ENCODE data around the gene SCLY. TPM values are rescaled to one million over a fixed set of nuclear protein-coding genes. Genes with fewer than 3 reads are reported as not detected.

Gene SCLY
- total and polyA plus RNA-seq, 2 of the 13 experiments (the other 11 are each of a cell fraction or from before 2014, with no cell fraction given), result 27.9 to 38.6 TPM

DNA sequence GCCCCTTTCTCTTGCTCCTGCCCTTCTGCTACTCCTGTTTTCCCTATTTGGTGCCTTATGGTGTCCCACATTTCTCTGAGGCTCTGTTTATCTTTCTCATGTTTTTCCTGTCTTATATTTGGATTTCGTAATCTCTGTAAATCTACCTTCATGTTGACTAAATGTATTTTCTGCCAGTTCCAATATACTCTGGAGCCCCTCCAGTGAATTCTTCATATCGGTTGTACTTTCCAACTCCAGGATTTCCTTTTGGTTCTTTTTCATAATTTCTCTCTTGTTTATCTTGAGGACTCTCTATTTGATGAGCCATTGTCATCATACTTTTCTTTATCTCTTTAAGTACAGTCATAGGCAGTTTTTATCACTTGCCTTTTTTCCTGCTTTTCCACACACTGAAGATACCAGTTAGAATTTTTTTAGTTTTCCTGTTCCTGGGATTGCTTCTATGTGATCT lies 19.1 kb downstream of the SCLY start (continued):
- no peak for TF ChIP-seq U2AF2 (IDR thresholded peaks at IDR 0.05; ENCODE audit: low read depth, low read length)
- no peak for TF ChIP-seq ZNF44 (CRISPR knock-in tag; IDR thresholded peaks at IDR 0.05)
- TF ChIP-seq NFRKB (IDR thresholded peaks at IDR 0.05), result no peak
- no peak for TF ChIP-seq ZNF367 (CRISPR knock-in tag; IDR thresholded peaks at IDR 0.05; ENCODE audit: borderline replicate concordance)
- TF ChIP-seq, protein P1, sequence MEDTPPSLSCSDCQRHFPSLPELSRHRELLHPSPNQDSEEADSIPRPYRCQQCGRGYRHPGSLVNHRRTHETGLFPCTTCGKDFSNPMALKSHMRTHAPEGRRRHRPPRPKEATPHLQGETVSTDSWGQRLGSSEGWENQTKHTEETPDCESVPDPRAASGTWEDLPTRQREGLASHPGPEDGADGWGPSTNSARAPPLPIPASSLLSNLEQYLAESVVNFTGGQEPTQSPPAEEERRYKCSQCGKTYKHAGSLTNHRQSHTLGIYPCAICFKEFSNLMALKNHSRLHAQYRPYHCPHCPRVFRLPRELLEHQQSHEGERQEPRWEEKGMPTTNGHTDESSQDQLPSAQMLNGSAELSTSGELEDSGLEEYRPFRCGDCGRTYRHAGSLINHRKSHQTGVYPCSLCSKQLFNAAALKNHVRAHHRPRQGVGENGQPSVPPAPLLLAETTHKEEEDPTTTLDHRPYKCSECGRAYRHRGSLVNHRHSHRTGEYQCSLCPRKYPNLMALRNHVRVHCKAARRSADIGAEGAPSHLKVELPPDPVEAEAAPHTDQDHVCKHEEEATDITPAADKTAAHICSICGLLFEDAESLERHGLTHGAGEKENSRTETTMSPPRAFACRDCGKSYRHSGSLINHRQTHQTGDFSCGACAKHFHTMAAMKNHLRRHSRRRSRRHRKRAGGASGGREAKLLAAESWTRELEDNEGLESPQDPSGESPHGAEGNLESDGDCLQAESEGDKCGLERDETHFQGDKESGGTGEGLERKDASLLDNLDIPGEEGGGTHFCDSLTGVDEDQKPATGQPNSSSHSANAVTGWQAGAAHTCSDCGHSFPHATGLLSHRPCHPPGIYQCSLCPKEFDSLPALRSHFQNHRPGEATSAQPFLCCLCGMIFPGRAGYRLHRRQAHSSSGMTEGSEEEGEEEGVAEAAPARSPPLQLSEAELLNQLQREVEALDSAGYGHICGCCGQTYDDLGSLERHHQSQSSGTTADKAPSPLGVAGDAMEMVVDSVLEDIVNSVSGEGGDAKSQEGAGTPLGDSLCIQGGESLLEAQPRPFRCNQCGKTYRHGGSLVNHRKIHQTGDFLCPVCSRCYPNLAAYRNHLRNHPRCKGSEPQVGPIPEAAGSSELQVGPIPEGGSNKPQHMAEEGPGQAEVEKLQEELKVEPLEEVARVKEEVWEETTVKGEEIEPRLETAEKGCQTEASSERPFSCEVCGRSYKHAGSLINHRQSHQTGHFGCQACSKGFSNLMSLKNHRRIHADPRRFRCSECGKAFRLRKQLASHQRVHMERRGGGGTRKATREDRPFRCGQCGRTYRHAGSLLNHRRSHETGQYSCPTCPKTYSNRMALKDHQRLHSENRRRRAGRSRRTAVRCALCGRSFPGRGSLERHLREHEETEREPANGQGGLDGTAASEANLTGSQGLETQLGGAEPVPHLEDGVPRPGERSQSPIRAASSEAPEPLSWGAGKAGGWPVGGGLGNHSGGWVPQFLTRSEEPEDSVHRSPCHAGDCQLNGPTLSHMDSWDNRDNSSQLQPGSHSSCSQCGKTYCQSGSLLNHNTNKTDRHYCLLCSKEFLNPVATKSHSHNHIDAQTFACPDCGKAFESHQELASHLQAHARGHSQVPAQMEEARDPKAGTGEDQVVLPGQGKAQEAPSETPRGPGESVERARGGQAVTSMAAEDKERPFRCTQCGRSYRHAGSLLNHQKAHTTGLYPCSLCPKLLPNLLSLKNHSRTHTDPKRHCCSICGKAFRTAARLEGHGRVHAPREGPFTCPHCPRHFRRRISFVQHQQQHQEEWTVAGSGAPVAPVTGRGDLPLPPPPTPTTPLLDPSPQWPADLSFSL (CRISPR knock-in tag; IDR thresholded peaks at IDR 0.05), result no peak
- peak; percentile 77; the same call in 1 of the 2 replicates for TF ChIP-seq YEATS2 (CRISPR knock-in tag; IDR thresholded peaks at IDR 0.05; ENCODE audit: borderline replicate concordance)
- no peak for TF ChIP-seq ZNF496 (CRISPR knock-in tag; IDR thresholded peaks at IDR 0.05; ENCODE audit: insufficient replicate concordance)
- no peak for TF ChIP-seq ZNF776 (CRISPR knock-in tag; IDR thresholded peaks at IDR 0.05)
- peak; percentile 98 for TF ChIP-seq ELF3 (CRISPR knock-in tag; IDR thresholded peaks at IDR 0.05)
- TF ChIP-seq, protein P2, sequence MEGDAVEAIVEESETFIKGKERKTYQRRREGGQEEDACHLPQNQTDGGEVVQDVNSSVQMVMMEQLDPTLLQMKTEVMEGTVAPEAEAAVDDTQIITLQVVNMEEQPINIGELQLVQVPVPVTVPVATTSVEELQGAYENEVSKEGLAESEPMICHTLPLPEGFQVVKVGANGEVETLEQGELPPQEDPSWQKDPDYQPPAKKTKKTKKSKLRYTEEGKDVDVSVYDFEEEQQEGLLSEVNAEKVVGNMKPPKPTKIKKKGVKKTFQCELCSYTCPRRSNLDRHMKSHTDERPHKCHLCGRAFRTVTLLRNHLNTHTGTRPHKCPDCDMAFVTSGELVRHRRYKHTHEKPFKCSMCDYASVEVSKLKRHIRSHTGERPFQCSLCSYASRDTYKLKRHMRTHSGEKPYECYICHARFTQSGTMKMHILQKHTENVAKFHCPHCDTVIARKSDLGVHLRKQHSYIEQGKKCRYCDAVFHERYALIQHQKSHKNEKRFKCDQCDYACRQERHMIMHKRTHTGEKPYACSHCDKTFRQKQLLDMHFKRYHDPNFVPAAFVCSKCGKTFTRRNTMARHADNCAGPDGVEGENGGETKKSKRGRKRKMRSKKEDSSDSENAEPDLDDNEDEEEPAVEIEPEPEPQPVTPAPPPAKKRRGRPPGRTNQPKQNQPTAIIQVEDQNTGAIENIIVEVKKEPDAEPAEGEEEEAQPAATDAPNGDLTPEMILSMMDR (CRISPR knock-in tag; IDR thresholded peaks at IDR 0.05), result no peak
- TF ChIP-seq HIVEP1 (CRISPR knock-in tag; IDR thresholded peaks at IDR 0.05), result no peak
- peak; percentile 75; the same call in 1 of the 2 replicates for TF ChIP-seq HOXD1 (CRISPR knock-in tag; IDR thresholded peaks at IDR 0.05)
- TF ChIP-seq ZNF792 (CRISPR knock-in tag; IDR thresholded peaks at IDR 0.05), result peak; percentile 97
- TF ChIP-seq MED1 (CRISPR knock-in tag; IDR thresholded peaks at IDR 0.05), result peak; percentile 93
- TF ChIP-seq CEBPB (IDR thresholded peaks at IDR 0.05; ENCODE audit: borderline replicate concordance, low read depth, low read length), result peak; percentile 91
- no peak for TF ChIP-seq RBM39 (IDR thresholded peaks at IDR 0.05; ENCODE audit: low read depth, low read length, poor library complexity, severe bottlenecking)
- TF ChIP-seq ZNF766 (CRISPR knock-in tag; IDR thresholded peaks at IDR 0.05; ENCODE audit: borderline replicate concordance), result no peak
- TF ChIP-seq, protein P3, sequence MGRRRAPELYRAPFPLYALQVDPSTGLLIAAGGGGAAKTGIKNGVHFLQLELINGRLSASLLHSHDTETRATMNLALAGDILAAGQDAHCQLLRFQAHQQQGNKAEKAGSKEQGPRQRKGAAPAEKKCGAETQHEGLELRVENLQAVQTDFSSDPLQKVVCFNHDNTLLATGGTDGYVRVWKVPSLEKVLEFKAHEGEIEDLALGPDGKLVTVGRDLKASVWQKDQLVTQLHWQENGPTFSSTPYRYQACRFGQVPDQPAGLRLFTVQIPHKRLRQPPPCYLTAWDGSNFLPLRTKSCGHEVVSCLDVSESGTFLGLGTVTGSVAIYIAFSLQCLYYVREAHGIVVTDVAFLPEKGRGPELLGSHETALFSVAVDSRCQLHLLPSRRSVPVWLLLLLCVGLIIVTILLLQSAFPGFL (CRISPR knock-in tag; IDR thresholded peaks at IDR 0.05), result no peak
- TF ChIP-seq ZBTB8A (CRISPR knock-in tag; IDR thresholded peaks at IDR 0.05; ENCODE audit: borderline replicate concordance, low read depth), result no peak
- no peak for TF ChIP-seq ZNF337 (CRISPR knock-in tag; IDR thresholded peaks at IDR 0.05; ENCODE audit: borderline replicate concordance, low read depth)
- no peak; the same call in 1 of the 2 replicates for TF ChIP-seq KDM3A (CRISPR knock-in tag; IDR thresholded peaks at IDR 0.05; ENCODE audit: low read depth)
- no peak for TF ChIP-seq ZNF225 (CRISPR knock-in tag; IDR thresholded peaks at IDR 0.05)
- TF ChIP-seq ZFP62 (CRISPR knock-in tag; IDR thresholded peaks at IDR 0.05), result no peak
